ENCODE results near the gene VPS13D.

Gene VPS13D

DNA sequence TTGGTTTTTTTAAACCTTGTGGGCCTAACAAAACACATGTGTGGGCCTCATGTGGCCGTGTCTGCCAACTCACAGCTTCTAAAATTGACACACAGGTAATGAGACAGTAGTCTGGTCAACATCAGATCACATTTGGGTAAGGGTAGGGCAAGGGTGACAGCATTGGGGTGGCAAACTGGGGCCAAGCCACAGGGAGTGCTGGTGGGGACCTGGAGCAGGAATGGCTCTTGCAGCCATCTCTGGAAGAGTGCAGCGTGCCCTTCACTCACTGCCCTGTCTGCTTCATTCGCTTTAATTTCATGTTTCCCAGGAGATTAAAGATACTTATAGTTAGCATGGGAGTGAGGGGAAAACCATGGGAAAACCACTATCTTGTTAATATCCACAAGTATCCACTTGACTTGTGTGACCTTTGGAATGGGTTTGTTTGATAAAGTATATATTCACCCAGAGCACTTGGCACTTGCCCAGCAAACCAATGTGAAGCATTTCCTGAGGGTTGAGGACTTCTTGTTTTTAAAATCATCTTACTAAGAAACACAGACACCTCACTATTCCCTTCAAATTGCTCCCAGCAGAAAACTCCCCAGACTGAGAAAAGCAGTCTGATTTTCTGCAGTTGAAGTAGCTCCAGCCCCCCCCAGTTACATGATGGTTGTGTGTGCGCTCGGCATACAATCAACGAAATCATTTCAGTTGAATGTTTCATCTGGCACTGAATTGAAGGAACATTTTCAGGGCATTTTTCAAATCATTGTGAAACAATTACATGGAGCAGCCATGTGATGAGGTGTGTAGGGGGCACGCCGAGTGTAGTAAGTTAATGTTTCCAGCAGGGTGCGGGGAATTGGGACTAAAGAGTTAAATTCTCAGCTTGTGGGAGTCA lies 175.7 kb downstream of the VPS13D start:
- no peak for DNase-seq (ENCODE audit: low spot score)

DNA sequence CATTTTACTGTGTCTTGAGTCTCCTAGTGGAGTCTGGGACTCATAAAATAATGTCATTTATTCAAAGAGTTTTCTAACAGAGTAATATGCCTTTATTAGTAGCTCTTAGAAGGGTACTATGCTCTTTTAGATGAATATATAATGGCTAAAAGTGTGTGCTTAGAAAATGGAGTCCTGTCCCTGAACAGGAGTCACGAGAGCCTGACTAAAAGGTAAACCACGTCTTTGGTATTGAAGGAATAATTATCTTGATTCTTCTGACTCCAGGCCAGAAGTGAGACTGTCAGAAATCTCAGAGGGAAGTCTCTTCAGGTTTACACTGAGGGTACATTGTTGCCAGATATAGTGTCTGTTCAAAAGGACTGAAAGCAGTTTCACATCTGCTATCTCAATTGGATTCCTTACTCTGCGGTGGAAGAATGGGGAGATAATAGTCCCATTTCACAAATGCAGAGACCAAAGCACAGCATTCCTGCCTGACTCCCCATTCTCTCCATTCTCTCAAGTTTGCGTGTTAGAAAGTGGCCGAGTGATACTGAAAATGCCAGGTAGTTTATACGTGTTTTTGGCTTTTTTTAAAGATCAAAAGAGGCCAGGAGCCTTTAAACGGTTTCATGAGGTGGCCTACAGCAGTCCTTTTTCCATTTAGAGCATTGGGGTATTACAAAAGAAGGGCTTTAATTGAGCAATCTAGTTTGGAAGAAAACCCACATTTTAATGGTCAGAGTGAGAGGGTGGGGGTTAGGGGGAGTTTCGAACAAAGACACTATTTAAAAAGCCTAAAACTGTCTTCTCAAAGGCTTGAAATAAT lies 176.6 kb downstream of the VPS13D start:
- no peak for DNase-seq (ENCODE audit: low spot score)

DNA sequence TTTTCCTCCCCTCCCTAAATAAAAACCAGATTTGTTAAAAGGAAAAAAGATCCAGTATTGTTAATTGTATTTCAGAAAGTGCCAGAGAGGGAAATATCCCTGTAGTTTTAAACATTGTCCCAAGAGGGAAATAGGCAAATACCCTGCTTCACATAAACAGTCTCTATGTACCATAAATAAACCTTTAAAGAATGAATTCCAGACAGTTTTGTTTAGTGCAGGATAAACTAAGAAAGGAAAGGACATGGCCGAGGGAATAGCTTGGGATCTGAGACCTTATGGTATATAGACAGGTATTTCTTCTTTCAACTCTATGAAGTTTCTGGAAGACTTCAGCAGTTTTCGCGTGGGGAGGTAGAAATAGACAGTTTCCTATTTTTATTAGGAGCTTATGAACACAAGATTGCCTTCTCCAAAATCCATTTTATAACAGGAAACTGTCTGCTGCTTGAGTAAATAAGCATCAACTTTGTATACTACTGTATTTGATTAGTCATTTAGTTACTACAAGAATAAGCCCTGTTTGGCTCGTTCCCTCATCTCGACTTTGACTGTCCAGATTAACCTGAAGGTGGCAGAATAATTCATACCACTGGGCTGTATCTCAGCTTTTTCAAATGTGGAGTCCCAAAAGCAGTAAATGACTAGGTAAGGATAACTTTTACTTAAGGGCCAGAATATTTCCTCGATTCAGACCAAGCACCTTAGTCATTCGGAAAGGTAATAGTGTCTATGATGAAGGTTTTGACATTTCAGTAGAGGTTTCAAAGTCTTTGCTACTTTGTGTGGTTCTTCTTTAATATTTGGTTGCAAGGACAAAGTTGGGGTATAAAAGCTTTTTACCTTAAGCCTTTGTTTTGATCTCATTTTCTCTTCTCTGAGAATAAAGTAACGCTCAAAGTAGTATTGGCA lies 177.5 kb downstream of the VPS13D start:
- DNase-seq (ENCODE audit: low spot score) = peak; percentile 8

DNA sequence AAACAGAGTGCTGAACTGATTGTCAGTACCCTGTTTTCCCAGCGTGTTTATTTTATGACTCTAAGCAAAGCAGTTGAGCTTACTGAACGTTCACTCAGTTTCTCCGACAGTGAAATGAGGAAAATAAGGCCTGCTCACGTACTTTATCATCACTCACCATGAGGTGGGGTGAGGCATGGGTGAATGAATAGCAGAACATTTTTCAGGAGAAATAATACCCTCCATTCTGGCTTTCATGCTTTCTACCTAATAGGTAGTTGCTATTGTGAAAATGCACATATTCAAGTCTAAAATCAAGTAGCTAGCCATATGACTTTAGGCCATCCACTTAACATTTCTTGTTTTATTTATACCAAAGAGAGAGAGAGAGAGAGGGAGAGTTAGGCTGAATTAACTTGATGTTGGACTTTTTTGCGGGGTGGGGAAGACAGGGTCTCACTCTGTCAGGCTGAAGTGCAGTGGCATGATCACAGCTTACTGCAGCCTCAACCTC lies 178.2 kb downstream of the VPS13D start:
- no peak for DNase-seq (ENCODE audit: low spot score)

DNA sequence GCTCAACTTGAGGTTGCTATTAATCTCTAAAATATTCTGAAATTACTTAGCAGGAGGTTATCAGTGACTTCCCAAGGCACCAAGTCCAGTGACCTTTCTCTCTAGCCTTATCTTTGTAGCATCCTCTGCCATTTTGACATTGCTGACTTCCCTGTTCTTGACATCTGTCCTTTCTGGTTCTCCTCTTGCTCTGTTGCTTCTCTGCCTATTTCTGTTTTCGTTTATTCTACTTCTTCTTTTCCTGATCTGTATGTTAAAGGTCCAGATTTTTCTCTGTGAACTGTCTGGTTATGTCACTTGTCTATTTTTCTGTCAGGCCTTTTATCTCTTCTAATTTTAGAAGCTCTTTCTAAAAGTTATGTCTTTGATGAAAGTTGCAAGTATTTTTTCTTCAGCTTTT lies 178.8 kb downstream of the VPS13D start:
- DNase-seq (ENCODE audit: low spot score) = no peak

GRCh38 chr1:12409681-12410080 lies 179.9 kb downstream of the VPS13D start:
- DNase-seq (ENCODE audit: low spot score) = no peak

GRCh38 chr1:12410351-12410750 lies 180.5 kb downstream of the VPS13D start:
- no peak for DNase-seq (ENCODE audit: low spot score)

DNA sequence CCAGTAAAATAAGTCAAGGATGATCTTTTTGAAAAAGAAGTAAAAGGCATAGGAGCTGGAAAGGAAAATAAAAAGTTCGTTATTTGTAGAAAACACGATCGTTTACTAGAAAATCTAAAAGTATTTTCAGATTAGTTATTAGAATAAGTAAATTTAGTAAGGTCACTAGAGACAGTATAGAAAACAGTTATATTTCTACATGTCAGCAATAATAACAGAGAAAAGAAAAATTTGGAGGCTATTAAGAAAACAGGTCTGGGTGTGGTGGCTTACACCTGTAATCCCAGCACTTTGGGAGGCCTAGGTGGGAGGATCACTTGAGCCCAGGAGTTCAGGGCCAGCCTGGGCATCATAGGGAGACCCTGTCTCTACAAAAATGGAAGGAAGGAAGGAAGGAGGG lies 181.3 kb downstream of the VPS13D start:
- no peak for DNase-seq (ENCODE audit: low spot score)

DNA sequence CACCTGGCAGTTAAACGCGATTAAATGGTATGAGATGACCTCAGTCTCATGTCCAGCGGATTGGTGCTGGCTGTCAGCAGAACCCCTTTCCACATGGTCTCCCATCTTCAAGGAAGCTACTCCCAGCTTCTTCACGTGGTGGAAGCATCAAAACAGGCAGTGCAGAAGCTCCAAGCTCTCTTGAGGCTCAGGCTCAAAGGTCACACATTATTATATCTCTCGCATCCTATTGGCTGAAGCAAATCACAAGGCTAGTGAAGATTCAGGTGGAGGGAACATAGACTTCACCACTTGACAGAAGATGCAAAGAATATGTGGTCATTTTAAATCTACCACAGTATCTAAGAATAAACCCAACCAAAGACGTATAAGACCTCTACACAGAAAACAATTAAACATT lies 181.9 kb downstream of the VPS13D start:
- no peak for DNase-seq (ENCODE audit: low spot score)

DNA sequence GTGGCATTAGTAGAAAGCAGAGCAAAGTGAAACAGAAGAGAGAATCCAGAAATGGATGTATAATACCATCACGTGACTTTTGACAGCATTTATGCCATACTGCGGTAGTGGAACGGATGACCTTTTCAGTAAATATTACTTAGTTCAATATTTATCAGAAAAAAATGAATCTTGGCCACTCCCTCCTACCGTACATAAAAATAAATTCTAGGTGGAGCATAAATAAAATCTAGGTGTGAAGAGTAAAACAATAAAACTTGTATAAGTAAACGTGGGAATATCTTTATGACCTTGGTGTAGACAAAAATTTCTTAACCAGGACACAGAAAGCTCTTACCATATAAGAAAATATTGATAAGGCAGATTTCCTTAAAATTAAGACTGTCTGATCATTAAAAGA lies 182.6 kb downstream of the VPS13D start:
- no peak for DNase-seq (ENCODE audit: low spot score)

DNA sequence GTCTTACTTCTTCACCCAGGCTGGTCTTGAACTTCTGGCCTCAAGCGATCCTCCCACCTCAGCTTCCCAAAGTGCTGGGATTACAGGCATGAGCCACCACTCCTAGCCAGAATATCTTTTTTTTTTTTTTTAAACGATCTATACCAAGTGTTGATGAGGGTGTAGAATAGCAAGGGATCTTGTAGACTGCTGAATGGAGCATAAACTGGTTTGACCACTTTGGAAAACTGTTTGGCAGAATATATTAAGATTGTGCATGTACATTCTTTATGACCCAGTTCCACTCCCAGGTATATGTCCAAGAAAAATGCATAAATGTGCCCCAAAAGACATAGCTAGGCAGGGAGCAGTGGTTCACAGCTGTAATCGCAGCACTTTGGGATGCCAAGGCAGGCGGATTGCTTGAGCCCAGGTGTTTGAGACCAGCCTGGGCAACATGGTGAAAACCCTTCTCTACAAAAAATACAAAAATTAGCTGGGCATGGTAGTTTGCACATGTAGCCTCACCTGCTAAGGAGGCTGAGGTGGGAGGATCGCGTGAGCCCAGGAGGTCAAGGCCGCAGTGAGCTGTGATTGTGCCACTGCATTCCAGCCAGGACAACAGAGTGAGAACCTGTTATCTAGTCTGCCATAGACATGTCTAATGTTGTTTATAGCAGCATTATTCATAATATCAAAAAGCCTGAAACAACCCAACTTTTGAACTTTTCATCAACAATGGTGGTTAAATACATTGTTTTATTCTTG lies 184.0 kb downstream of the VPS13D start:
- DNase-seq (ENCODE audit: low spot score) = no peak

- no peak for DNase-seq (ENCODE audit: low spot score)
These were observed 184.7 kb downstream of the VPS13D start for GRCh38 chr1:12414444-12415018.

- no peak for DNase-seq (ENCODE audit: low spot score)
These were observed 185.2 kb downstream of the VPS13D start for GRCh38 chr1:12415038-12415466.

- no peak for DNase-seq (ENCODE audit: low spot score)
These were observed 186.3 kb downstream of the VPS13D start for GRCh38 chr1:12416101-12416500.

DNA sequence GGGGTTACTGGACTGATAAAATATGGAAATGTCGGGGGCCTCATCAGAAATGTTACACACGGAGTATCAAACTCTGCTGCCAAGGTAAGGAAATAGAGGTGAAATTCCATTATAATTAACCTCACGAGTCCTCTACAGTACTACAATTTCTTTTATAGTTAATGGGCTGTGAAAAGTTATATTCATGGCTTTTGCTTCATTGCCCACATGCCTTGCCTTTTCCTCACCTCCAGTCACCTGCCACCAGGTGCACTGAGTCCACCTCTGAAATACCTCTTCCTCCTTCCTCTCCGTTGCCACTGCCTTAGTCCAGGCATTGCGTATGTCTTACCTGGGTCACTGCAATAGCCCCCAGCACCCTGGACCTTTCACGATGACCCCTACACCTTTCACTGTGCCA lies 186.9 kb downstream of the VPS13D start:
- no peak for DNase-seq (ENCODE audit: low spot score)

- DNase-seq (ENCODE audit: low spot score) = no peak
These were observed 187.6 kb downstream of the VPS13D start for GRCh38 chr1:12417389-12417788.

DNA sequence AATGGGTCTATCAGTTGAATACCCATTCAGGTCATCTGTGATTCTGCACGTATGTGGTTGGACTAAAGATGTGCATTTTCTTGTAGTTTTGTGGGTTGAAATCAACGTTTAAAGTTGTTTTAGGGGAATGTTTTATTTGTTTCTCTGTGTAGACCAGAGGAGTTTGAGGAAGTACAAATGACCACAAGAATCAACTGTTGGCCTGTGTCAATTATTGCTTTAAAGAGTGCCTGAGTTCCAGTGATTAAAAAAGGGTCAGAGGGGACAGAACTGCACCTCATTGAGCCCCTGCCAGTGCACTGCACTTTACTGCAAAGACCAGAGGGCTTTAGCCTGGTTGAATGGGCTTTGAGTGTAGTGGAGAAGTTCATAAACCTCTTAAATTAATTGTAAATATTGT lies 190.3 kb downstream of the VPS13D start:
- DNase-seq (ENCODE audit: low spot score) = no peak

DNA sequence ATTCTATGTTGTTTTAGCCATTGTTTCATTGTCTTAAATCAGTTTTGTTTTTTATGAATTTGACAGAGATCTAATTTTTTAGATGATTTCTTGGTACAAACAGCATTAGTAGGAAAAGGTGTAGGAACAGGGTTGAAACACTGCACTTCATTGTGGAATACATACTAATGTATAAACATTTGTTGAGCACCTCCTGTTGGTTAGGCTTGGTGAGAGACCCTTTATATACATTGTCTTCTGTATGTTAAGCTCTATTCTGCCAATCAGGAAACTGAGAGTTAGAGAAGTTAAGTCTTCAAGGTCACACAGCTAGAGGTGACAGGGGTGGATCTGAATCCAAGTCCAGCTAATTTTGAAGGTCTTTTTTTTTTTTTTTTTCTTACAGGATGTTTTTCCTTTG lies 192.7 kb downstream of the VPS13D start:
- DNase-seq (ENCODE audit: low spot score) = no peak

DNA sequence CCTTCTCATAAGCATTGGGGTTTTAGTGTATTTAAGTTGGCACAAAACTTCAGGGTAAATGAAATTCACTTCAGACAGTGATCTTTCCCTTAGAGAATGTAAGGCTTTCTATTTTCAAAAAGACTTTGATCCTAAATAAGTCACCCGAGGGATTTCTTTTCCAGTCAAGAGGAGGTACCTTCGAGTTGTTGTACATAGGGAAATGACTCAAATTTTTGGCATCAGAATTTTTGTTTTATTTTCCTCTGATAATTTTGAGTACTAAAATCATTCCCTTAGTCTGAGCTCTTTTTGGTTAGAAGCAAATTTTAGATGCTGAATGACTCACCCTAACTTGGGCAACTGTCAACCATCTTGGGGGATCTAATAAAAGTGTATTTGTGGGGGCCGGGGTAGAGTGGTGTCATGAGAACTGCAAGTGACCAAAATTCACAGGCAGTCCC lies 194.3 kb downstream of the VPS13D start:
- DNase-seq (ENCODE audit: low spot score) = no peak

GRCh38 chr1:12424793-12425192 lies 195.0 kb downstream of the VPS13D start:
- DNase-seq (ENCODE audit: low spot score) = no peak

- DNase-seq (ENCODE audit: low spot score) = no peak
These were observed 196.2 kb downstream of the VPS13D start for GRCh38 chr1:12426030-12426429.
